ENCODE measurements around the gene GBGT1.

DNA sequence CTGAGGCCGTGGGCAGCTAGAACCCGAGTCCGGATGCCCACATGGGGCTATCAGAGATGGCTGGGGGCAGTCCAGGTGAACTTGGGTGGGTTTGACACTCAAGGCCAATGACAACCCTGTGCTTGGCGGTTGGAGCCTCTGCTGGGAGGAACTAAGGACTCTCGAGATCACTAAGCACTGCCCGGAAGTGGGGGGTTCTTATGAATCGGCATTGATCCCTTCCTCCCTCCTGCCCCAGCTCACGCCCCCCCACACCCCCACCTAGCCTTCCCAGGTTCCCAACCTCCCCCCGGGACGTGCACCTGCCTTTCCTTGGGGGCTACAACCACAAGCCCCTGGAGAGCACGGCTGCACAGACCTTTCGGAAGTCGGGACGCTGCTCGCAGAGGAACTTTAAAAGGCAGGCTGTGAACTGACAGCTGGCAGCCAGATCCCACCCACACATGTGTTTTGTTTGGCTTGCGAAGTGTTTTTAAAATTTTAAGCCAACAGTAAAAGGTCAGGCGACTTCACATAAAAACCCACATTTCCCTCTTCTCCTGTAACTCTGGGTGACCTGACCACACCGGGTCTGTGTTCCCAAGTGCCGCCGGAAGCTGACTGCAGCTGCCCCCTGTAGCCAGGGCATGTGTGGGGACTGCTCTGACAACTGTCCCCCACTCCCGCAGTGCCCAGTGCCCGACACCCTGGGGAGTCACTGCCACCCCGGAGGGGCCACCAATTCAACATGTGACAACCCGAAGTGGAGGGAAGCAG lies 37.6 kb downstream of the GBGT1 start:
- TF ChIP-seq POLR2A (IDR thresholded peaks at IDR 0.05) = no peak
- TF ChIP-seq, protein P1, sequence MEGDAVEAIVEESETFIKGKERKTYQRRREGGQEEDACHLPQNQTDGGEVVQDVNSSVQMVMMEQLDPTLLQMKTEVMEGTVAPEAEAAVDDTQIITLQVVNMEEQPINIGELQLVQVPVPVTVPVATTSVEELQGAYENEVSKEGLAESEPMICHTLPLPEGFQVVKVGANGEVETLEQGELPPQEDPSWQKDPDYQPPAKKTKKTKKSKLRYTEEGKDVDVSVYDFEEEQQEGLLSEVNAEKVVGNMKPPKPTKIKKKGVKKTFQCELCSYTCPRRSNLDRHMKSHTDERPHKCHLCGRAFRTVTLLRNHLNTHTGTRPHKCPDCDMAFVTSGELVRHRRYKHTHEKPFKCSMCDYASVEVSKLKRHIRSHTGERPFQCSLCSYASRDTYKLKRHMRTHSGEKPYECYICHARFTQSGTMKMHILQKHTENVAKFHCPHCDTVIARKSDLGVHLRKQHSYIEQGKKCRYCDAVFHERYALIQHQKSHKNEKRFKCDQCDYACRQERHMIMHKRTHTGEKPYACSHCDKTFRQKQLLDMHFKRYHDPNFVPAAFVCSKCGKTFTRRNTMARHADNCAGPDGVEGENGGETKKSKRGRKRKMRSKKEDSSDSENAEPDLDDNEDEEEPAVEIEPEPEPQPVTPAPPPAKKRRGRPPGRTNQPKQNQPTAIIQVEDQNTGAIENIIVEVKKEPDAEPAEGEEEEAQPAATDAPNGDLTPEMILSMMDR (IDR thresholded peaks at IDR 0.05) = no peak
